Sigmoid colon (tissue), 7 donors: ENCODE data around the gene DTNBP1. TPM values are rescaled to one million over a fixed set of nuclear protein-coding genes. Genes with fewer than 3 reads are reported as not detected.

Experiments
- DNase-seq: peaks from one replicate; pipeline ENCODE4 v3.0.0-alpha.2; 2019
- H3K27ac ChIP-seq, 4 donors: fragments of 200-600 bp; sonication (generic); one replicate each; pipeline ENCODE4 v1.5.1; 2016 to 2019; ENCODE audit warnings: mild to moderate bottlenecking in 1 of 4
- H3K27me3 ChIP-seq, 3 donors: fragments of 200-600 bp; sonication (generic); one replicate each; pipeline ENCODE4 v1.5.1; 2019; ENCODE audit warnings: mild to moderate bottlenecking in 1 of 3
- H3K36me3 ChIP-seq, 4 donors: fragments of 200-600 bp; sonication (generic); one replicate each; pipeline ENCODE4 v1.5.1; 2016 to 2019
- H3K4me1 ChIP-seq, 4 donors: fragments of 200-600 bp; sonication (generic); one replicate each; pipeline ENCODE4 v1.5.1; 2017 to 2019
- H3K4me3 ChIP-seq, 4 donors: fragments of 200-600 bp; sonication (generic); one replicate each; pipeline ENCODE4 v1.5.1; 2017 to 2019; ENCODE audit warnings: mild to moderate bottlenecking in 2 of 4, moderate library complexity in 1 of 4
- H3K9me3 ChIP-seq, 4 donors: fragments of 200-600 bp in 3 of 4; sonication (generic) in 3 of 4; one replicate each; pipeline versions ENCODE4 v1.5.1 to v1.6.1; 2013 to 2019
- EP300 ChIP-seq, 4 donors: sonication (generic); formaldehyde crosslinking; IDR thresholded peaks; one replicate each; pipeline ENCODE4 v1.6.1; 2017; ENCODE audit warnings: antibody characterized with exemption in 4 of 4
- POLR2A ChIP-seq, 2 donors: fragments of 450-650 bp; IDR thresholded peaks; one replicate each; pipeline ENCODE4 v1.6.1; 2016; ENCODE audit warnings: antibody characterized with exemption in 2 of 2, mild to moderate bottlenecking in 2 of 2, moderate library complexity in 2 of 2
- POLR2AphosphoS5 ChIP-seq, 4 donors: sonication (generic); formaldehyde crosslinking; IDR thresholded peaks; one replicate each; pipeline ENCODE4 v1.6.1; 2017; ENCODE audit warnings: antibody characterized with exemption in 4 of 4
- WGBS, 2 donors: extraction: QIAGEN DNeasy Blood & Tissue Kit; methylation state at CpG; one replicate each; pipeline ENCODE4 v1.1.7; 2013; 5-methylcytosine and 5-hydroxymethylcytosine counted together
- intact Hi-C: fragments of 100-400 bp; cut with DNase I; formaldehyde crosslinking; loops from one replicate; pipeline ENCODE4 v1.15.1; 2023
- polyA plus RNA-seq, 3 donors: library from polyadenylated mRNA; stranded (reverse); fragments of 200-250 nt; gene quantifications; one replicate each; pipeline ENCODE4 v1.2.3, GENCODE V29; 2013
- total RNA-seq, 4 donors: library from RNA; depleted of rRNA; stranded (reverse); fragments of >200 nt; gene quantifications; one replicate each; pipeline ENCODE4 v1.1.0, GENCODE V29; 2016
- TF ChIP-seq, protein P1 (sequence below), 4 experiments: fragments of 450-650 bp in 3 of 4; fragments of 200-600 bp in 1 of 4; IDR thresholded peaks; one replicate each; pipeline ENCODE4 v1.5.1; 2016 to 2019; ENCODE audit warnings: antibody characterized with exemption in 4 of 4, mild to moderate bottlenecking in 3 of 4, moderate library complexity in 2 of 4
- donor health status: healthy with polysubstance abuse.
- donor health status: Bipolar disorder and iron deficiency.
- donor health status: healthy.

The DTNBP1 gene
- total and polyA plus RNA-seq, 7 donors = 12.8 to 25.8 (median 18.7) TPM

DNA sequence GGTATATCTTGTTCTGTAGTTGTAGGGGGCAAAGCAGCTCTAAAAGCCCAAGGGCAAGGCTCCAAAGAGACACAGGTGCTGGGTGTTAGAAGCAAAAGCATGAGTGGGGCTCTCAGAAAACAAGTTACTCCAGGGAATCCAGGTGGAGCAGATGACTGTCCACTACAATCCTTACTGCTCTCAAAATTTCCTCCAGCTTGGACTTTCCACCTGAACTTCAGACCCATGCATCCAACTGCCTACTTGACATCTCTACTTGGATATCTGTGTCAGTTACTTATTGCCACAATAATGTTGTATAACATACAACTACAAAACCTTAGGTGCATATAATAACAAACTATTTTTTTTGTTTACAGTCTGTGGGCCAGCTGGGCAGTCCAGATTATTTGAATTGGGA lies 22.8 kb upstream of the DTNBP1 start:
- no peaks in the 10 kb centered on the region for H3K36me3 ChIP-seq
- H3K27me3 ChIP-seq = no peaks in the 10 kb centered on the region
- no peak for DNase-seq
- intact Hi-C loops = no loop called here
- TF ChIP-seq POLR2A (IDR thresholded peaks at IDR 0.05) = no peak
- TF ChIP-seq POLR2AphosphoS5 (IDR thresholded peaks at IDR 0.05) = no peak
- TF ChIP-seq, protein P1, sequence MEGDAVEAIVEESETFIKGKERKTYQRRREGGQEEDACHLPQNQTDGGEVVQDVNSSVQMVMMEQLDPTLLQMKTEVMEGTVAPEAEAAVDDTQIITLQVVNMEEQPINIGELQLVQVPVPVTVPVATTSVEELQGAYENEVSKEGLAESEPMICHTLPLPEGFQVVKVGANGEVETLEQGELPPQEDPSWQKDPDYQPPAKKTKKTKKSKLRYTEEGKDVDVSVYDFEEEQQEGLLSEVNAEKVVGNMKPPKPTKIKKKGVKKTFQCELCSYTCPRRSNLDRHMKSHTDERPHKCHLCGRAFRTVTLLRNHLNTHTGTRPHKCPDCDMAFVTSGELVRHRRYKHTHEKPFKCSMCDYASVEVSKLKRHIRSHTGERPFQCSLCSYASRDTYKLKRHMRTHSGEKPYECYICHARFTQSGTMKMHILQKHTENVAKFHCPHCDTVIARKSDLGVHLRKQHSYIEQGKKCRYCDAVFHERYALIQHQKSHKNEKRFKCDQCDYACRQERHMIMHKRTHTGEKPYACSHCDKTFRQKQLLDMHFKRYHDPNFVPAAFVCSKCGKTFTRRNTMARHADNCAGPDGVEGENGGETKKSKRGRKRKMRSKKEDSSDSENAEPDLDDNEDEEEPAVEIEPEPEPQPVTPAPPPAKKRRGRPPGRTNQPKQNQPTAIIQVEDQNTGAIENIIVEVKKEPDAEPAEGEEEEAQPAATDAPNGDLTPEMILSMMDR (IDR thresholded peaks at IDR 0.05) = no peak
- TF ChIP-seq EP300 (IDR thresholded peaks at IDR 0.05) = no peak
- no peaks in the 10 kb centered on the region for H3K9me3 ChIP-seq
- no peak overlapping the region for H3K27ac ChIP-seq
- H3K4me1 ChIP-seq = peaks cover 0 to 6% (median 2%) of the 10 kb centered on the region in 4 donors
- H3K4me3 ChIP-seq = no peak overlapping the region

DNA sequence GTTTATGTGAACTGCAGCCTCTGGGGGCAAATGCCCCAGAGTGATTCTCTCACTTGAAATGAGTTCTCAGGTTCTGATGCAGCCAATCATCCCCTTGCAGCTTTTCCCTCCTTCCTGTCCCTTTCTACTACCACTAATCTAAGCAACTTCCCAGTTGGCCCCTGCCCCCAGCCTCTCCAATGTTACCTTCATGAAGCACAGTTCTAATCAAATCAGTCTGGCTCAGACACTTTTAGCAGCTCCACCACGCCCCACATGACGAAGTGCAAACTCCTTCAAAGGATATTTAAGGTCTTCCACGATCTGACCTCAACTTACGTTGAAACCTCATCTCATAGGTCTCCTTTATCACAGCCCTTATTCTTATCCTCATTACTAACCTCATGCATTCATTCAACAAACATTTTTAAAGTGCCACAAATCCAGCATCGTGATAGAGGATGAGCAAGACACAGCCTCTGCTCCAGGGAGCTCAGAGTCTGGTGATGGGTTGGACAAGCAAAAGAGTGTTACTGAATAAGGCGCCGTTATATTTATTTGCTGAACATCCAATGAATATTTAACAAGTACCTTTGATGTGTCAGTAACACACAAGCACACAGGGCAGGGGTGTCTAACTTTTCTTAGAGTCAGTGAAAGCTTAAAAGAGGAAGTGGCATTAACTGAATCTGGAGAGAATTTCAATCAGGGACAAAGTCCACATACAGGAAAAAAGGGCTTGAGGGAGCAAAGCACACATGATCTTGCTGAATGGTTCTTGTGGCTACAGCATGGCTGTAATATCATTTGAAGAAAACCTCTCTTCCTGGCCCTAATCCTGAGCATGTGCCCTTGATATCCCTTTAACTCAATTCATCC lies 20.4 kb upstream of the DTNBP1 start:
- WGBS, 2 donors = 22 to 67% methylated on average over 7 of the region's 7 CpGs
- DNase-seq = no peak
- Histone ChIP-seq H3K27ac (no peak overlapping the region), H3K9me3 (no peaks in the 10 kb centered on the region), H3K4me1 (no peaks in the 10 kb centered on the region), H3K36me3 (no peaks in the 10 kb centered on the region), H3K27me3 (no peaks in the 10 kb centered on the region), H3K4me3 (no peak overlapping the region)
- intact Hi-C loops = no loop called here
- TF ChIP-seq EP300 (IDR thresholded peaks at IDR 0.05) = no peak
- TF ChIP-seq POLR2AphosphoS5 (IDR thresholded peaks at IDR 0.05) = no peak
- TF ChIP-seq, protein P1 (IDR thresholded peaks at IDR 0.05) = no peak
- TF ChIP-seq POLR2A (IDR thresholded peaks at IDR 0.05) = no peak

DNA sequence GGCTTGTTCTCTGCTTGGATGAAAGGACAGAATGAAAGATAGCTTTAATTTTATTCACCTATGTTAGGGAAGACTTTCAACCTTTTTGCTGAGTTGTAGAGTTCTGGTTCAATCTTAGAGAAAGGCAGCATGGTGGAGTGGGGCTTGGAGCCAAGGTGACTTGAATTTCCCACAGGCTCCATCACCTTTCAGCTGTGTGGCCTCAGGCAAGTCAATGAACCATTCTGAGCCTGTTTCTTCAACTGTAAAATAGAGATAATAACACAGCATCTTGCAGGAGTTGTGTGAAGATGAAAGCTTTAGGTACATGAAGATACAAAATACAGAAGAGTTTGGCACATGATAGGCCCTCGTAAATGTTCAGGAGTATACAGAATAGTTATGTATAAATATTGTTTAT lies 19.1 kb upstream of the DTNBP1 start:
- Histone ChIP-seq H3K27me3 (no peaks in the 10 kb centered on the region), H3K27ac (no peak overlapping the region), H3K4me1 (no peaks in the 10 kb centered on the region), H3K36me3 (no peaks in the 10 kb centered on the region), H3K9me3 (no peaks in the 10 kb centered on the region), H3K4me3 (no peak overlapping the region)
- WGBS, 2 donors = 77 to 93% methylated on average over 1 of the region's 1 CpG
- intact Hi-C loops = no loop called here
- TF ChIP-seq POLR2A (IDR thresholded peaks at IDR 0.05) = no peak
- TF ChIP-seq EP300 (IDR thresholded peaks at IDR 0.05) = no peak
- no peak for TF ChIP-seq POLR2AphosphoS5 (IDR thresholded peaks at IDR 0.05)
- TF ChIP-seq, protein P1 (IDR thresholded peaks at IDR 0.05) = no peak
- no peak for DNase-seq

DNA sequence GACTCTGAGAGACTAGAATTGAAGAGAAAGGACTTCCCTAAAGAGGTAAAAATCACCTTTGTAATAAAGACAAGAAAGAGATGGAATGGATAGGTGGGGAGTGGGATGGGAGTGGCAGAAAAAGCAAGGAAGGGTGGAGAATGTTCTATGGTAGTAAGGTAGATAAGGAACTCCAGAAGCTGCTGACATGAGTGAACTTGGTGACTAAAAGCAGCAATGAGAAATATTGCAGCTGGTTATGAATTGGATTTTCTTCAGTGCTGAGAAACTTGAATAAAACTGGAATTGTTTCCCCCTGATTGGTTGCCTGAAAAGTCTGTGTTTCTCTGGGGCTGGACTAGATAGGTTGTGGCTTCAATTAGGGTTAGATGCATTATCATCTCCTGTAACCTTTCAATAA lies 15.7 kb upstream of the DTNBP1 start:
- intact Hi-C loops = no loop called here
- Histone ChIP-seq H3K4me3 (no peak overlapping the region), H3K4me1 (no peaks in the 10 kb centered on the region), H3K27ac (no peak overlapping the region), H3K9me3 (no peaks in the 10 kb centered on the region), H3K27me3 (no peaks in the 10 kb centered on the region), H3K36me3 (no peaks in the 10 kb centered on the region)
- TF ChIP-seq, protein P1 (IDR thresholded peaks at IDR 0.05) = no peak
- no peak for TF ChIP-seq POLR2AphosphoS5 (IDR thresholded peaks at IDR 0.05)
- TF ChIP-seq POLR2A (IDR thresholded peaks at IDR 0.05) = no peak
- TF ChIP-seq EP300 (IDR thresholded peaks at IDR 0.05) = no peak
- no peak for DNase-seq

DNA sequence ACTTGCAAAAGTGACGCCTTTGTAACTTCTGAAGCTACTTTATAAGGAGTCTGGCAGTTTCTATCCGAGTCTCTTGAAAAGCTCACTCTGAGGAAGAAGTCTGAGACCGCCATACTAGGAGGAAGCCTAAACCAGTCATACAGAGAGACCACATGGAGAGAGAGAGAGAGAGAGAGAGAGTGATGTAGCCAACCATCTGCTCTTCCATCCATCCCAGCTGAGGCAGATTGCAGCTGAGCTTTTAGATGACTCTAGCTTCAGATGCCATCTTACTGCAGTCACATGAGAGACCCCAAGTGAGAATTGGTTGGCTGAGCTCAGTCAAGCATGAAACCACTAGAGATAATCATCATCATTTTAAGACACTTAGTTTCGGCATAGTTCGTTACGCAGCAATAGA lies 15.0 kb upstream of the DTNBP1 start:
- TF ChIP-seq EP300 (IDR thresholded peaks at IDR 0.05) = no peak
- no peak for TF ChIP-seq POLR2AphosphoS5 (IDR thresholded peaks at IDR 0.05)
- TF ChIP-seq, protein P1 (IDR thresholded peaks at IDR 0.05) = no peak
- no peak for TF ChIP-seq POLR2A (IDR thresholded peaks at IDR 0.05)
- Histone ChIP-seq H3K36me3 (no peaks in the 10 kb centered on the region), H3K27ac (no peak overlapping the region), H3K27me3 (no peaks in the 10 kb centered on the region), H3K4me1 (no peaks in the 10 kb centered on the region), H3K4me3 (no peak overlapping the region), H3K9me3 (no peaks in the 10 kb centered on the region)
- intact Hi-C loops = no loop called here
- WGBS, 2 donors = 93 to 96% methylated on average over 6 of the region's 6 CpGs
- DNase-seq = no peak
